Prostate gland (tissue), 2 donors: ENCODE results near the gene AKAP8L. TPM values are rescaled to one million over a fixed set of nuclear protein-coding genes. Genes with fewer than 3 reads are reported as not detected.
A peak's percentile ranks its signal among the peaks of the same experiment; 100 is the strongest.

Source experiments
- DNase-seq: peaks from one replicate; pipeline ENCODE4 v3.0.0-alpha.2; 2019; ENCODE audit warnings: low spot score
- H3K27ac ChIP-seq, 2 donors: fragments of 200-600 bp; sonication (generic); 2 replicates each; pipeline ENCODE4 v1.5.1; 2017 to 2019
- H3K27me3 ChIP-seq: fragments of 200-600 bp; sonication (generic); replicated peaks from 2 replicates; pipeline ENCODE4 v1.5.1; 2019; ENCODE audit not compliant: insufficient read depth
- H3K36me3 ChIP-seq, 2 donors: fragments of 200-600 bp; sonication (generic); 1 replicate in 1 of 2; 2 replicates in 1 of 2; pipeline versions ENCODE4 v1.5.1 to v1.8.1; 2017 to 2019
- H3K4me1 ChIP-seq: fragments of 200-600 bp; sonication (generic); replicated peaks from 2 replicates; pipeline ENCODE4 v1.5.1; 2019
- H3K4me3 ChIP-seq, 2 donors: fragments of 200-600 bp; sonication (generic); 2 replicates each; pipeline ENCODE4 v1.5.1; 2017 to 2019
- H3K9me3 ChIP-seq: fragments of 200-600 bp; sonication (generic); 2 replicates; pipeline ENCODE4 v1.5.1; 2017
- POLR2A ChIP-seq: fragments of 450-650 bp; IDR thresholded peaks from one replicate; pipeline ENCODE4 v1.6.1; 2016; ENCODE audit warnings: antibody characterized with exemption, mild to moderate bottlenecking
- POLR2AphosphoS5 ChIP-seq: sonication (generic); formaldehyde crosslinking; IDR thresholded peaks from one replicate; pipeline ENCODE4 v1.6.1; 2017; ENCODE audit warnings: antibody characterized with exemption
- WGBS: methylation state at CpG from one replicate; pipeline ENCODE4 v1.1.5; 2018; 5-methylcytosine and 5-hydroxymethylcytosine counted together
- intact Hi-C: fragments of 100-400 bp; cut with DNase I; formaldehyde crosslinking; loops from one replicate; pipeline ENCODE4 v1.14.2; 2022
- total RNA-seq, 2 donors: library from RNA; depleted of rRNA; stranded (reverse); fragments of >200 nt; gene quantifications; one replicate each; pipeline ENCODE4 v1.1.0, GENCODE V29; 2016
- TF ChIP-seq, protein P1 (sequence below), 4 experiments: fragments of 200-600 bp in 2 of 4; fragments of 450-650 bp in 2 of 4; sonication (generic) in 2 of 4; IDR thresholded peaks; 1 replicate in 3 of 4; 2 replicates in 1 of 4; pipeline ENCODE4 v1.5.1; 2016 to 2019; ENCODE audit warnings: antibody characterized with exemption in 4 of 4, mild to moderate bottlenecking in 2 of 4, moderate library complexity in 2 of 4

The AKAP8L gene
- total RNA-seq, 2 donors from 2014 or later = 107 to 269 TPM

- no peak for DNase-seq
- H3K9me3 ChIP-seq = no peaks in the 10 kb centered on the region
- H3K4me1 ChIP-seq = no peaks in the 10 kb centered on the region
- no peaks in the 10 kb centered on the region for H3K36me3 ChIP-seq
- no peaks in the 10 kb centered on the region for H3K27me3 ChIP-seq
- WGBS = 87% methylated on average over 25 of the region's 25 CpGs
- TF ChIP-seq POLR2A (no peak), POLR2AphosphoS5 (no peak)
- TF ChIP-seq, protein P1, sequence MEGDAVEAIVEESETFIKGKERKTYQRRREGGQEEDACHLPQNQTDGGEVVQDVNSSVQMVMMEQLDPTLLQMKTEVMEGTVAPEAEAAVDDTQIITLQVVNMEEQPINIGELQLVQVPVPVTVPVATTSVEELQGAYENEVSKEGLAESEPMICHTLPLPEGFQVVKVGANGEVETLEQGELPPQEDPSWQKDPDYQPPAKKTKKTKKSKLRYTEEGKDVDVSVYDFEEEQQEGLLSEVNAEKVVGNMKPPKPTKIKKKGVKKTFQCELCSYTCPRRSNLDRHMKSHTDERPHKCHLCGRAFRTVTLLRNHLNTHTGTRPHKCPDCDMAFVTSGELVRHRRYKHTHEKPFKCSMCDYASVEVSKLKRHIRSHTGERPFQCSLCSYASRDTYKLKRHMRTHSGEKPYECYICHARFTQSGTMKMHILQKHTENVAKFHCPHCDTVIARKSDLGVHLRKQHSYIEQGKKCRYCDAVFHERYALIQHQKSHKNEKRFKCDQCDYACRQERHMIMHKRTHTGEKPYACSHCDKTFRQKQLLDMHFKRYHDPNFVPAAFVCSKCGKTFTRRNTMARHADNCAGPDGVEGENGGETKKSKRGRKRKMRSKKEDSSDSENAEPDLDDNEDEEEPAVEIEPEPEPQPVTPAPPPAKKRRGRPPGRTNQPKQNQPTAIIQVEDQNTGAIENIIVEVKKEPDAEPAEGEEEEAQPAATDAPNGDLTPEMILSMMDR (IDR thresholded peaks at IDR 0.05) = no peak
- H3K27ac ChIP-seq = no peak overlapping the region
- intact Hi-C loops = loop anchor here (5.0 kb wide), 1 partner anchor 177 kb away; no protein-coding TSS in a partner anchor
- H3K4me3 ChIP-seq = no peak overlapping the region
These were observed 20.5 kb upstream of the AKAP8L start for GRCh38 chr19:15439078-15439799.

- WGBS = 92% methylated on average over 27 of the region's 27 CpGs
- Histone ChIP-seq H3K36me3 (no peaks in the 10 kb centered on the region), H3K27me3 (no peaks in the 10 kb centered on the region), H3K27ac (no peak overlapping the region), H3K4me1 (peaks cover under 1% of the 10 kb centered on the region), H3K9me3 (no peaks in the 10 kb centered on the region), H3K4me3 (no peak overlapping the region)
- intact Hi-C loops = loop anchor here (5.0 kb wide), 1 partner anchor 176 kb away; no protein-coding TSS in a partner anchor
- TF ChIP-seq POLR2AphosphoS5 = no peak
- no peak for TF ChIP-seq POLR2A
- TF ChIP-seq, protein P1 (IDR thresholded peaks at IDR 0.05) = no peak
- DNase-seq = no peak
These were observed 19.8 kb upstream of the AKAP8L start for GRCh38 chr19:15438577-15438976.

DNA sequence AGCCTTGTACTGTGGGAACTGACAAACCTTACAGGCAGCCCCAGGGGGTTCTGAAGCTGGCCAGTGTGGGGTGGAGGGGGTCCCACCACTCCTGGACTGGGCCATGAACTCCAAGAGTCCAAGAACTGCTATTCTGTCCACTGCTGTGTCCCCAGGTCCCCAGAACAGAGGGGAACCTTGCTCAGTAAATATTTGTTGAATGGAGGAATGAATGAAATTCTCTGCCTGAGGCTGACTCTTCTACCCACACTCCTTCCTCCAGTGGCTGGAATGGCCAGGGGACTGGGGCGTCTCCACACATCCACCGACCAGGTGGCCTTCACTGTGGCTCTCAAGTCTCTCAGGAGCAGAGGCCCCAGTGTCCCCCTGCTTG, 19.3 kb upstream of the AKAP8L start:
- no peaks in the 10 kb centered on the region for H3K9me3 ChIP-seq
- H3K4me1 ChIP-seq = peaks cover 5% of the 10 kb centered on the region
- no peak overlapping the region for H3K4me3 ChIP-seq
- no peak for TF ChIP-seq POLR2A
- no peak for TF ChIP-seq POLR2AphosphoS5
- TF ChIP-seq, protein P1 (IDR thresholded peaks at IDR 0.05) = no peak
- DNase-seq = no peak
- no peaks in the 10 kb centered on the region for H3K36me3 ChIP-seq
- intact Hi-C loops = loop anchor here (5.0 kb wide), 1 partner anchor 176 kb away; no protein-coding TSS in a partner anchor
- H3K27ac ChIP-seq = no peak overlapping the region
- H3K27me3 ChIP-seq = no peaks in the 10 kb centered on the region
- 81% methylated on average over 2 of the region's 2 CpGs for WGBS

DNA sequence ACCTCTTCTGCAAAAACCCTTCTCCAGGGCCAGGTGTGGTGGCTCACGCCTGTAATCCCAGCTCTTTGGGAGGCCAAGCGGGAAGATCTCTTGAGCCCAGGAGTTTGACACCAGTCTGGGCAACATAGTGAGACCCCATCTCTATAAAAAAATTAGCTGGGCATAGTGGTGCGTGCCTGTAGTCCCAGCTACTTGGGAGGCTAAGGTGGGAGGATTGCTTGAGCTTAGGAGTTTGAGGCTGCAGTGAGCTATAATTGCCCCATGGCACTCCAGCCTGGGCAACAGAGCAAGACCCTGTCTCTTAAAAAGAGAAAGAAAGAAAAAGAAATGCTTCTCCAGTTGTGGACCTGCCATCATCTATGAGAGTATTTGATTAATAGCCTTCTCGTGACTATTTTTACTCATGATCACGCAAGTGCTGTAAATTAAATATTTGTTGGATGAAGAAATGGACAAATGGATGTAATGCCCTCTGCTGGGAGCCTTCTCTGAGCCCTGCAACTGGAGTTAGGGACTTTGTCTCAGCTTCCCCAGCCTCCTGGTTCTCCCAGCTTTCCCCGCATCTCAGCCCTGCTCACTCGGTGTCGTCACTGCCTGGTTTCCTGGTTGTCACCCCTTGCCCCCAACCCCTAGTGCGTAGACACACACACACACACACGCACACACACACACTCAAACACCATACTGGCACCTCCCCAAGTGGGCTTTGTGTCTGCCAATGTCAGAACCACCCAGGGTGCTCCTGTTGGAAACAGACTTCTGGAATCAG, 18.8 kb upstream of the AKAP8L start:
- 68% methylated on average over 10 of the region's 10 CpGs for WGBS
- intact Hi-C loops = loop anchor here (5.0 kb wide), 1 partner anchor 175 kb away; no protein-coding TSS in a partner anchor

More for the DNA sequence above, 18.8 kb upstream of the AKAP8L start:
- peak; percentile 49 for TF ChIP-seq POLR2AphosphoS5
- no peak for TF ChIP-seq POLR2A
- TF ChIP-seq, protein P1 (IDR thresholded peaks at IDR 0.05) = peak in 3 of 4 experiments; percentile 13 to 42 (median 39)
- Histone ChIP-seq H3K9me3 (no peaks in the 10 kb centered on the region), H3K36me3 (no peaks in the 10 kb centered on the region), H3K27me3 (no peaks in the 10 kb centered on the region), H3K4me1 (peaks cover 7% of the 10 kb centered on the region), H3K27ac (no peak overlapping the region), H3K4me3 (no peak overlapping the region)
- DNase-seq = no peak
